Heart right ventricle (tissue), 16 donors: ENCODE data around the gene RUNDC1. TPM values are rescaled to one million over a fixed set of nuclear protein-coding genes. Genes with fewer than 3 reads are reported as not detected.
"Not testable (repeated sequence)": the region's sequence is repeated elsewhere in the genome, so short reads cannot be mapped to it uniquely, and the experiment has no call there.

Experiments used
- ATAC-seq, 8 donors: fragments of 200-7000 bp; cut with Tn5 transposase; one replicate each; pipeline ENCODE4 v1.9.1; 2020; ENCODE audit warnings: mild to moderate bottlenecking in 8 of 8, moderate library complexity in 8 of 8, moderate number of reproducible peaks in 1 of 8
- DNase-seq, 2 donors: peaks; one replicate each; pipeline ENCODE4 v3.0.0-alpha.2; 2020
- H3K27ac ChIP-seq, 10 donors: fragments of 200-600 bp; sonication (generic) in 2 of 10; one replicate each; pipeline versions ENCODE4 v1.5.0 to v1.8.0; 2020 to 2022; ENCODE audit warnings: mild to moderate bottlenecking in 3 of 10
- H3K27me3 ChIP-seq, 7 donors: fragments of 200-600 bp; one replicate each; pipeline ENCODE4 v1.8.0; 2021 to 2022; ENCODE audit warnings: mild to moderate bottlenecking in 2 of 7
- H3K36me3 ChIP-seq, 9 donors: fragments of 200-600 bp; sonication (generic) in 1 of 9; one replicate each; pipeline versions ENCODE4 v1.5.0 to v1.8.0; 2020 to 2022; ENCODE audit warnings: mild to moderate bottlenecking in 2 of 9
- H3K4me1 ChIP-seq, 9 donors: fragments of 200-600 bp; sonication (generic) in 1 of 9; one replicate each; pipeline versions ENCODE4 v1.5.0 to v1.8.0; 2020 to 2022; ENCODE audit warnings: mild to moderate bottlenecking in 4 of 9
- H3K4me3 ChIP-seq, 10 donors: fragments of 200-600 bp; sonication (generic) in 2 of 10; one replicate each; pipeline versions ENCODE4 v1.5.0 to v1.8.0; 2020 to 2022; ENCODE audit warnings: mild to moderate bottlenecking in 7 of 10, moderate library complexity in 2 of 10
- H3K9me3 ChIP-seq, 11 donors: fragments of 200-600 bp in 10 of 11; sonication (generic) in 2 of 11; one replicate each; pipeline versions ENCODE4 v1.5.0 to v1.8.0; 2013 to 2022; ENCODE audit warnings: mild to moderate bottlenecking in 2 of 11, control low read depth in 1 of 11, moderate library complexity in 1 of 11
- WGBS, 2 donors: extraction: QIAGEN DNeasy Blood & Tissue Kit; methylation state at CpG; one replicate each; pipeline ENCODE4 v1.1.7; 2013; ENCODE audit warnings: inconsistent platforms in 1 of 2; 5-methylcytosine and 5-hydroxymethylcytosine counted together
- intact Hi-C, 10 donors: fragments of 100-400 bp; cut with DNase I; formaldehyde crosslinking; loops; one replicate each; pipeline versions ENCODE4 v1.11.1 to v1.14.2; 2022
- polyA plus RNA-seq, 2 donors: library from polyadenylated mRNA; stranded (reverse); fragments of 200-250 nt; gene quantifications; one replicate each; pipeline ENCODE4 v1.2.3, GENCODE V29; 2013
- total RNA-seq, 10 donors: library from RNA; stranded (reverse); fragmentation: NEBNext Ultra II Directional in 3 of 10; extraction: Animal tissue kit (Norgen Biotek cat#: 25700) in 3 of 10; gene quantifications; one replicate each; pipeline versions ENCODE4 v1.2.1 to v1.2.4, GENCODE V29; 2021 to 2023
- TF ChIP-seq, protein P1 (sequence below), 9 donors: fragments of 200-600 bp; sonication (generic) in 2 of 9; IDR thresholded peaks; one replicate each; pipeline versions ENCODE4 v1.5.0 to v1.8.0; 2021 to 2022; ENCODE audit warnings: antibody characterized with exemption in 9 of 9, mild to moderate bottlenecking in 5 of 9, moderate library complexity in 1 of 9
- donor health status: Arrhythmogenic right ventricular cardiomyopathy.
- donor health status: ischemic (EF 13 %, LVEDD 7.1; RV severe dilation, severe dysfunction).
- donor health status: healthy with polysubstance abuse.
- donor health status: DM: no; HTN: yes; CAD: no.
- donor health status: DM: no; HTN: no; CAD: no.
- donor health status: ischemic (EF 25% LVEDD 6.9; RV normal size, moderate dysfunction).
- donor health status: ischemic (EF 25% LVEDD 5.7; RV mildly dilated, moderate dysfunction).
- donor health status: healthy.
- donor health status: DM: yes; HTN: yes; CAD: no.
- donor health status: Ischemic cardiomyopathy.
- donor health status: ischemic (EF 35%, LVEDD 5.7; RV mildly dilated, moderate dysfunction).
- donor health status: nonischemic (EF 11% LVEDD 7.7; RV severe dilation, severe dysfunction).
- donor health status: DM: yes; HTN: yes; CAD: no.
- donor health status: PGD.
- donor health status: ischemic (EF 29% LVEDD 5.4; RV normal size, mild dysfunction).
- donor health status: nonischemic (EF 23%, LVEDD 6.1; RV moderate dilation, normal function).

Gene RUNDC1
- total and polyA plus RNA-seq, 12 donors, result 5.6 to 21.0 (median 10.9) TPM

DNA sequence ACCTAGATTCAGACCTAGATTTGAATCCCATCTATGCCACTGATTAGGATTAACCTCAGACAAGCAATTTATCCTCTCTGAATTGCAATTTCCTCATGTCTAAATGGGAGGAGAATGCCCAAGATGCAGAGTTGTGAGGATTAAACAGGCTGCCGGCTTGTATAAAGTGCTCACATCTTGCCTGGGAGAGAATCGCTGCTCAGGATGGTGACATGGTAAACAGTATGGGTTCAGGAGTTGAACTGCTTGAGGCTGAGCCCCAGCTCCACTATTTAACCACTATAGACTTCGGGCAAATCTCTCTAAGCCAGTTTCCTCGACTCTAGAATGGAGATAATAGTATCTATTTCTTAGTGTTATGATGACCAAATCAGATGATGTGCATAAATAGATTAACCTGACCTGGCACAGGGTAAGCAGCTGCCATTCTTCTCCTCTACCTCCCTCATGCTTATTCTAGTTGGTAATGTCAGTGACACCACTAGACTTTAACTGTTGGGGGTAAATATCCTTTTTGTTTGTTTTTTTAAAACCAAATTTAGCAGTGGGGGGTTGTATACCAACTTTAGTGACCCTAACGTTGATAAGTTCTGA lies 17.1 kb downstream of the RUNDC1 start:
- TF ChIP-seq, protein P1, sequence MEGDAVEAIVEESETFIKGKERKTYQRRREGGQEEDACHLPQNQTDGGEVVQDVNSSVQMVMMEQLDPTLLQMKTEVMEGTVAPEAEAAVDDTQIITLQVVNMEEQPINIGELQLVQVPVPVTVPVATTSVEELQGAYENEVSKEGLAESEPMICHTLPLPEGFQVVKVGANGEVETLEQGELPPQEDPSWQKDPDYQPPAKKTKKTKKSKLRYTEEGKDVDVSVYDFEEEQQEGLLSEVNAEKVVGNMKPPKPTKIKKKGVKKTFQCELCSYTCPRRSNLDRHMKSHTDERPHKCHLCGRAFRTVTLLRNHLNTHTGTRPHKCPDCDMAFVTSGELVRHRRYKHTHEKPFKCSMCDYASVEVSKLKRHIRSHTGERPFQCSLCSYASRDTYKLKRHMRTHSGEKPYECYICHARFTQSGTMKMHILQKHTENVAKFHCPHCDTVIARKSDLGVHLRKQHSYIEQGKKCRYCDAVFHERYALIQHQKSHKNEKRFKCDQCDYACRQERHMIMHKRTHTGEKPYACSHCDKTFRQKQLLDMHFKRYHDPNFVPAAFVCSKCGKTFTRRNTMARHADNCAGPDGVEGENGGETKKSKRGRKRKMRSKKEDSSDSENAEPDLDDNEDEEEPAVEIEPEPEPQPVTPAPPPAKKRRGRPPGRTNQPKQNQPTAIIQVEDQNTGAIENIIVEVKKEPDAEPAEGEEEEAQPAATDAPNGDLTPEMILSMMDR (IDR thresholded peaks at IDR 0.05), result no peak
- no peak for DNase-seq
- WGBS, 2 donors, result 18 to 20% methylated on average over 5 of the region's 5 CpGs
- no peaks in the 10 kb centered on the region for H3K27me3 ChIP-seq
- no peaks in the 10 kb centered on the region for H3K9me3 ChIP-seq
- peaks cover 0 to 62% (median 28%) of the 10 kb centered on the region in 9 donors for H3K36me3 ChIP-seq
- peaks cover 5 to 43% (median 22%) of the 10 kb centered on the region in 9 donors for H3K4me1 ChIP-seq
- intact Hi-C loops, result loop anchor here in 1 of 10 donors (5.0 kb wide), 1 partner anchor 165 kb away; the partner anchor contains the start of gene PSME3
- peak in 1 of 8 donors; percentile 2 for ATAC-seq
- H3K27ac ChIP-seq, result peak overlapping the region in 9 of 10 donors; percentile 49 to 96 (median 89)
- H3K4me3 ChIP-seq, result peak overlapping the region in 8 of 10 donors; percentile 1 to 93 (median 80)

- TF ChIP-seq, protein P1 (IDR thresholded peaks at IDR 0.05), result peak; percentile 77 to 94 (median 89)
- Histone ChIP-seq H3K9me3 (no peaks in the 10 kb centered on the region), H3K36me3 (peaks cover 0 to 62% (median 33%) of the 10 kb centered on the region in 9 donors), H3K27ac (peak within 1 kb of the TSS; percentile 63 to 96 (median 88)), H3K4me3 (peak within 1 kb of the TSS; percentile 69 to 94 (median 84)), H3K27me3 (no peaks in the 10 kb centered on the region), H3K4me1 (peaks cover 5 to 45% (median 22%) of the 10 kb centered on the region in 9 donors)
- peak; percentile 97 to 99 (median 99) for ATAC-seq
- 0% methylated on average over 49 of the region's 49 CpGs for WGBS, 2 donors
- intact Hi-C loops, result loop anchor here in 4 of 10 donors (1.0 to 5.0 kb wide), 4 partner anchors 17 to 173 kb away; partner anchors contain the start of genes PTGES3L (in 2 of the 4), RUNDC1 (in 2 of the 4), NBR1 (in 1 of the 4) and PSME3 (in 1 of the 4)
- peak; percentile 95 to 99 for DNase-seq
Measured at GRCh38 chr17:42997984-42998938, 17.9 kb downstream of the RUNDC1 start, which contains the start of gene RPL27. Gene RPL27, plus strand, starts transcription at chr17:42998419. Its CDS starts 332 bp downstream, at chr17:42998751.

- WGBS, 2 donors, result 10 to 11% methylated on average over 10 of the region's 10 CpGs
- H3K27ac ChIP-seq, result peak overlapping the region in 9 of 10 donors; percentile 80 to 96 (median 89)
- no peaks in the 10 kb centered on the region for H3K9me3 ChIP-seq
- H3K27me3 ChIP-seq, result no peaks in the 10 kb centered on the region
- DNase-seq, result no peak
- peaks cover 5 to 45% (median 22%) of the 10 kb centered on the region in 9 donors for H3K4me1 ChIP-seq
- TF ChIP-seq, protein P1 (IDR thresholded peaks at IDR 0.05), result no peak
- peak overlapping the region; percentile 69 to 94 (median 84) for H3K4me3 ChIP-seq
- peaks cover 0 to 61% (median 38%) of the 10 kb centered on the region in 9 donors for H3K36me3 ChIP-seq
- ATAC-seq, result no peak
- intact Hi-C loops, result loop anchor here in 3 of 10 donors (2.0 to 5.0 kb wide), 3 partner anchors 18 to 172 kb away; partner anchors contain the start of genes NBR1 (in 1 of the 3), PSME3 (in 1 of the 3), PTGES3L (in 1 of the 3) and RUNDC1 (in 1 of the 3)
Measured at GRCh38 chr17:42999003-42999525, 18.7 kb downstream of the RUNDC1 start.

- H3K9me3 ChIP-seq, H3K27me3 ChIP-seq, intact Hi-C loops, DNase-seq, H3K4me3 ChIP-seq, ATAC-seq: not testable (repeated sequence)
- peak overlapping the region in 2 of 10 donors; percentile 9 to 34 for H3K27ac ChIP-seq
- 93 to 94% methylated on average over 13 of the region's 13 CpGs for WGBS, 2 donors
- H3K36me3 ChIP-seq, result peaks cover 0 to 59% (median 38%) of the 10 kb centered on the region in 9 donors
- H3K4me1 ChIP-seq, result peaks cover 5 to 45% (median 22%) of the 10 kb centered on the region in 9 donors
Measured at GRCh38 chr17:43000894-43001293, 20.5 kb downstream of the RUNDC1 start.
